HG03103 (cell line): ENCODE results near the gene KCNH1.

Experiments
- ATAC-seq: cut with Tn5 transposase; IDR thresholded peaks from one replicate; pipeline ENCODE4 v1.9.1; 2021; ENCODE audit warnings: low read depth; ENCODE audit not compliant: unreplicated experiment

Gene KCNH1

GRCh38 chr1:210731193-210731592 is 402.8 kb downstream of the KCNH1 start:
- ATAC-seq: no peak

GRCh38 chr1:210730023-210730422 is 403.9 kb downstream of the KCNH1 start:
- no peak for ATAC-seq

GRCh38 chr1:210728437-210729149 is 405.4 kb downstream of the KCNH1 start:
- ATAC-seq: no peak

- no peak for ATAC-seq
Observed at GRCh38 chr1:210727709-210728108, 406.2 kb downstream of the KCNH1 start.

GRCh38 chr1:210726621-210727020 is 407.3 kb downstream of the KCNH1 start:
- ATAC-seq: no peak

- ATAC-seq: no peak
Observed at GRCh38 chr1:210724768-210725167, 409.2 kb downstream of the KCNH1 start.

GRCh38 chr1:210723646-210724045 is 410.3 kb downstream of the KCNH1 start:
- no peak for ATAC-seq

GRCh38 chr1:210722410-210723081 is 411.4 kb downstream of the KCNH1 start:
- no peak for ATAC-seq

- ATAC-seq: no peak
Observed at GRCh38 chr1:210715072-210715471, 418.9 kb downstream of the KCNH1 start.

GRCh38 chr1:210711825-210712612 is 421.9 kb downstream of the KCNH1 start:
- ATAC-seq: no peak

- no peak for ATAC-seq
Observed at GRCh38 chr1:210709701-210710100, 424.2 kb downstream of the KCNH1 start.

- ATAC-seq: no peak
Observed at GRCh38 chr1:210707300-210708240, 426.4 kb downstream of the KCNH1 start.

GRCh38 chr1:210706246-210706645 is 427.7 kb downstream of the KCNH1 start:
- ATAC-seq: no peak

- ATAC-seq: no peak
Observed at GRCh38 chr1:210705086-210705485, 428.9 kb downstream of the KCNH1 start.

- ATAC-seq: no peak
Observed at GRCh38 chr1:210703593-210703992, 430.4 kb downstream of the KCNH1 start.

GRCh38 chr1:210702506-210702905 is 431.4 kb downstream of the KCNH1 start:
- ATAC-seq: no peak

GRCh38 chr1:210700511-210700910 is 433.4 kb downstream of the KCNH1 start:
- ATAC-seq: no peak

GRCh38 chr1:210700083-210700482 is 433.9 kb downstream of the KCNH1 start:
- no peak for ATAC-seq

- ATAC-seq: no peak
Observed at GRCh38 chr1:210698661-210699060, 435.3 kb downstream of the KCNH1 start.

GRCh38 chr1:210697185-210697584 is 436.8 kb downstream of the KCNH1 start:
- no peak for ATAC-seq
